22Rv1 (cell line): ENCODE results near the gene KANSL2.

Source experiments
- H3K27ac ChIP-seq: fragments of 450-650 bp; 2 replicates; pipeline ENCODE4 v1.5.1; 2017
- ZFX ChIP-seq: fragments of 450-650 bp; IDR thresholded peaks from 2 replicates; pipeline ENCODE4 v1.6.1; 2017; ENCODE audit warnings: antibody characterized with exemption, borderline replicate concordance
- TF ChIP-seq, protein P1 (sequence below): fragments of 450-650 bp; IDR thresholded peaks from 2 replicates; pipeline ENCODE4 v1.5.1; 2017; ENCODE audit warnings: mild to moderate bottlenecking

KANSL2 gene

DNA sequence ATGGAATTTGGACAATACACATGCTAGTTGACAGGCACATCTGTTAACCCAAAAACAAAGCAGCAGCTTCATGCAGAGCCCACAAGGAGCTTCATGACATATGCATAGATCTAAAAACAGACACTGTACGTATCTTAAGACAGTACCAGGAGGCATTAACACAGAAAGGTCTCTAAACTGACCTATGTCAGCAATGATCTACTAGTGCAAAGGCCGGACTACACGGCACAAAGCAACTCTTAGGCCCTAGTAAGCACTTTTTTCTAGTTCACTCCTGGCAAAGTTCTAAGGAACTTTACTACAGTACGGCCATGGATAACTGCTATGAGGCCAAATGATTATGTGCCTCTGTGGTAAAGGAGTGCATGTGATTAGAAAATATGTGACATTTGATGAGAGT is 8.4 kb upstream of the KANSL2 start:
- H3K27ac ChIP-seq, result no peak overlapping the region
- TF ChIP-seq, protein P1, sequence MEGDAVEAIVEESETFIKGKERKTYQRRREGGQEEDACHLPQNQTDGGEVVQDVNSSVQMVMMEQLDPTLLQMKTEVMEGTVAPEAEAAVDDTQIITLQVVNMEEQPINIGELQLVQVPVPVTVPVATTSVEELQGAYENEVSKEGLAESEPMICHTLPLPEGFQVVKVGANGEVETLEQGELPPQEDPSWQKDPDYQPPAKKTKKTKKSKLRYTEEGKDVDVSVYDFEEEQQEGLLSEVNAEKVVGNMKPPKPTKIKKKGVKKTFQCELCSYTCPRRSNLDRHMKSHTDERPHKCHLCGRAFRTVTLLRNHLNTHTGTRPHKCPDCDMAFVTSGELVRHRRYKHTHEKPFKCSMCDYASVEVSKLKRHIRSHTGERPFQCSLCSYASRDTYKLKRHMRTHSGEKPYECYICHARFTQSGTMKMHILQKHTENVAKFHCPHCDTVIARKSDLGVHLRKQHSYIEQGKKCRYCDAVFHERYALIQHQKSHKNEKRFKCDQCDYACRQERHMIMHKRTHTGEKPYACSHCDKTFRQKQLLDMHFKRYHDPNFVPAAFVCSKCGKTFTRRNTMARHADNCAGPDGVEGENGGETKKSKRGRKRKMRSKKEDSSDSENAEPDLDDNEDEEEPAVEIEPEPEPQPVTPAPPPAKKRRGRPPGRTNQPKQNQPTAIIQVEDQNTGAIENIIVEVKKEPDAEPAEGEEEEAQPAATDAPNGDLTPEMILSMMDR, result no peak
- no peak for TF ChIP-seq ZFX

DNA sequence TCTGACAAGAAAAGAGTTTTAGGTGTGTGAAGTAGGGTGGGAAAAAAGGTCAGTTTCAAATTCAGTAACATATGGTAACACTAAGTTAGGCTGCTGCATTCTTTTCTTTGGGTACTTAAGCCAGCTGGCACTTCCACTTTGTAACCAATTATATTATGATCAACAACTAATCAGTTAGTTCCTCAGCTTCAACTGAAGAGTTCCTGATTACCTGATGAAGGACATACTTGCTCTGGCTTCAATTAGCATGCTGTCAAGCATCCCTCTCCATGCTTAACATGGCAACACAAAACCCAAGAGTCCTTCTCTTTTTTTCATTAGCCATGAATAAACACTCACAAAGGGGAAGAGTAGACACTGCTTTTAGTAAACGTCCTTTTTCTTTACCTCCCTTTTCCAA is 6.8 kb upstream of the KANSL2 start:
- TF ChIP-seq, protein P1, result no peak
- TF ChIP-seq ZFX, result no peak
- no peak overlapping the region for H3K27ac ChIP-seq

DNA sequence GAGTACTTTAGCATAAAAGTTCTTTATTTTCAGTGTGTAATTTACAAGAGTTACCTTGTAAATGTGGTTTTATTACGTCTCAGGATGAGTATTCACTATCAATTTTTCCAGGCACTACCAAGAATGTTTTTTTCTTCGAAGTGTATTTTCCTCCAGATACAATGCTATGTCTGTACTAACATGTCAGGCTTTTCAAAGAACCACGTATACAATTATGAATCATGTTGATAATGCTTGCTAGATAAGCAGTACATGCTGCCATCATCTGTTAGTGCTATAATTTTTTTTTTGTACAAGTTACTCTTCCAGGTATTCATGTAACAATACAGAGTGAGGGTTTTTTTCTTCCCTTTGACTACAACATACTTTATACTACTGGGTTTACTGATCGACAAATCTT is 5.6 kb upstream of the KANSL2 start:
- TF ChIP-seq, protein P1, result no peak
- TF ChIP-seq ZFX, result no peak

DNA sequence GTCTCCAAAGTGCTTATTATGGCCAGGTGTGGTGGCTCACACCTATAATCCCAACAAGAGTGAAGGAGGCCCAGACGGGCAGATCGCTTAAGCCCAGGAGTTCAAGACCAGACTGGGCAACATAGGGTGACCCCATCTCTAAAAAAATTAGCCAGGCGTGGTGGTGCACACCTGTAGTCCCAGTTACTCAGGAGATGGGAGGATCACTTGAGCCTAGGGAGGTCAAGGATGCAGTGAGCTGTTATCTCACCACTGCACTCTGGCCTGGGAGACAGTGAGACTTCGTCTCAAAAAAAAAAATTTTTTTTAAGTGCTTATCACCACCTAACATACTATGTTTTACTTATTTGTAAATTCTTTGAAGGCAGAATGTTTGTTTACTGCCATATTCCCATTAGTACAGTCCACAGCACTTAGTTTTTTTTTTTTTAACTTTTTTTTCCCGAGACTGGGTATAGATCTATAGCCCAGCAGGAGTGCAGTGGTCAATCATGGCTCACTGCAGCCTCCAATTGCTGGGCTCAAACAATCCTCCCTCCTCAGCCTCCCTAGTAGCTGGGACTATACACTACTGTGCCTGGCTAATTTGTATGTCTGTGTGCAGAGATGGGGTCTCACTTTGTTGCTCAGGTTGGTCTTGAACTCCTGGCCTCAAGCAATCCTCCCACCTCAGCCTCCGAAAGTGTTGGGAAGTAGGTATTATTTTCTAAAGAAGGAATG is 4.7 kb upstream of the KANSL2 start:
- H3K27ac ChIP-seq, result no peak overlapping the region
- no peak for TF ChIP-seq ZFX
- TF ChIP-seq, protein P1, result no peak

More for the DNA sequence above, 5.6 kb upstream of the KANSL2 start:
- H3K27ac ChIP-seq, result no peak overlapping the region

DNA sequence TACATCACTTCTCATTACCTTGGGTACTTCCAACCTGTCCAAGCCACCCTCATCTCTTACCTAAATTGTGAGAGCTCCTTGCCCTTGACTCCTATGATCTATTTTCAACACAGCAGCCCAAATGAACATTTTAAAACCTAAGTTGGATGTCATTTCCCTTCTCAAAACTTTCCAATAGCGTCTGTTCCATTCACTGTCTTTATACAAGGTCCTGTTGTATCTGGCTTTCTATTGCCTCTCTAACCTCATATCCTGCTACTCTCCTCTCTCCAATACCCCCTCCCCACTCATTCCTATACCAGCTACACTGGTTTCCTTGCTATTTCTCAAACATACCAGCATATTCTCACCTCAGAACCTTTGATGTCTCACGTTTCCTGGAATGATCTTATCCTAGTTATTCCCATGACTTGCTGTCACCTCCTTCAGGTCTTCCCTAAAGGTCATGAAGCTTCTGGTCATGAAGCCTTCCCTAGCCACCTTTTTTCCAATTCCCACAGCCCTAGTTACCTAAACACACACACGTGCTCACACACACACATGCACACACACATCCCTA is 4.1 kb upstream of the KANSL2 start:
- H3K27ac ChIP-seq, result no peak overlapping the region
- TF ChIP-seq, protein P1, result no peak
- TF ChIP-seq ZFX, result no peak

DNA sequence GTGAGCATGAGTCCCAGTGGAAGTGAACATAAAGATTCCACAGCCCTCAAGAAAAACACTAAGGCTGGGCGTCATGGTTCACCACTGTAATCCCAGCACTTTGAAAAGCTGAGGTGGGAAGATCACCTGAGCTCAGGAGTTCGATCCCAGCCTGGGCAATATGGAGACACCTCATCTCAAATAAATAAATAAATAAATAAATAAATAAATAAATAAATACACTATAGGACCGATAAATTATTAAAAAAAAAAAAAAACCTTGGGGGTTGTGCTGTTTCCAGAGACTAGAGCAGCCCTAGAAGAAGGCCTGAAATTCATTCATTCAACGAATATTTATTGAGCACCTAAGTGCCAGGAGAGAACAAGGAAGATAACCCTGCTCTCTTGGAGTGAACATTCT is 1.5 kb upstream of the KANSL2 start:
- no peak for TF ChIP-seq ZFX
- TF ChIP-seq, protein P1, result no peak

DNA sequence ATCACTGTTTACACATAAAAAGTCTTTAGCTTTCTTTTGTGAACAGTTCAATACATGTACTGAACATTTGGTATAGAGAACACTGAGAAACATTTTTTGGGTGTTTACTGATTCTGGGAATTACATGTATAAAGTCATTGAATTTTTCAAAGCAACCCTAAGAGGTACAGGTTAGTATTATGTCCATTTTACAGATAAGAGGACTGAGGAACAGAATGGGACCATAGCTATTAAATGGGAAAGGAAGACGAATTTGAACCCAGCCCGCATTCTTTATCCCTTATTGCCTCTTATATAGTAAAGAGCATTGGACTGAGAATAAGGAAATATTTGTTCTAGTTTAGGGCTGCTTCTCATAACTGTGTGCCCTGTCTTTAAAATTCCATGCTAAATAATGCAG is 889 bp upstream of the KANSL2 start:
- peak overlapping the region; percentile 85 for H3K27ac ChIP-seq
- TF ChIP-seq, protein P1, result no peak
- TF ChIP-seq ZFX, result no peak

More for the DNA sequence above, 1.5 kb upstream of the KANSL2 start:
- no peak overlapping the region for H3K27ac ChIP-seq

DNA sequence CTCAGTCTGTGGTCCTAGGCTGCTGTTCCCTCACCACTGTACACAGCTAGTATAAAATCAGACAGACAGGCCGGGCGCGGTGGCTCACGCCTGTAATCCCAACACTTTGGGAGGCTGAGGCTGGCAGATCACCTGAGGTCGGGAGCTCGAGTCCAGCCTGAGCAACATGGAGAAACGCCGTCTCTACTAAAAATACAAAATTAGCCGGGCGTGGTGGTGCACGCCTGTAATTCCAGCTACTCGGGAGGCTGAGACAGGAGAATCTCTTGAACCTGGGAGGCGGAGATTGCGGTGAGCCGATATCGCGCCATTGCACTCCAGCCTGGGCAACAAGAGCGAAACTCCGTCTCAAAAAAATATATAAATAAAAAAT is 481 bp upstream of the KANSL2 start:
- peak overlapping the region; percentile 85 for H3K27ac ChIP-seq
